Astrocyte of the spinal cord (primary cell): ENCODE measurements around the gene CDC14A.
"Not testable (repeated sequence)": the region's sequence is repeated elsewhere in the genome, so short reads cannot be mapped to it uniquely, and the experiment has no call there.

Source experiments
- DNase-seq: peaks from one replicate; pipeline ENCODE4 v3.0.0; 2011; ENCODE audit warnings: low read depth, low spot score
- H3K4me3 ChIP-seq: 2 replicates; pipeline ENCODE4 v1.5.1; 2011; ENCODE audit warnings: low read depth, mild to moderate bottlenecking, low read length, moderate library complexity
- in situ Hi-C: cut with HindIII; loops from 2 replicates; pipeline ENCODE4 v1.10.0; 2017; ENCODE audit warnings: low sequenced_read_pairs
- TF ChIP-seq, protein P1 (sequence below): IDR thresholded peaks from 2 replicates; pipeline ENCODE4 v1.5.1; 2012; ENCODE audit warnings: low read depth, mild to moderate bottlenecking, low read length, inconsistent platforms

The CDC14A gene

DNA sequence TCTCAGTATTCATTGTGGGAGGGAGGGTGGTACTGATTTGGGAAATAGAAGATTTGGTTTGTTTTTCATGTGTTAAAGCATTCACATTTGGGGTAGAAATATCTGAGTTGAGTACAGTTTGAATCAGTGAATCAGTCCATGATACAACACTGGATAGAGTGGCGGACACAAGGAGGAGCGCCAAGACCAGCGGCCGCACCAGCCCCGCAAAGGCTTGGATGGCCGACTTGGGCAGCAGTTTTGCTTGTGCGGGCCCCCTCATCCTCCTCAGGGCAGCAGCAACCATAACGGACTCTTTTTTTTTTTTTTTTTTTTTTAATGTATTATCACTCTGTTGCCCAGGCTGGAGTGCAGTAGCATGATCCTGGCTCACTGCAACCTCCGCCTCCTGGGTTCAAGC, 20.0 kb upstream of the CDC14A start:
- TF ChIP-seq, protein P1, sequence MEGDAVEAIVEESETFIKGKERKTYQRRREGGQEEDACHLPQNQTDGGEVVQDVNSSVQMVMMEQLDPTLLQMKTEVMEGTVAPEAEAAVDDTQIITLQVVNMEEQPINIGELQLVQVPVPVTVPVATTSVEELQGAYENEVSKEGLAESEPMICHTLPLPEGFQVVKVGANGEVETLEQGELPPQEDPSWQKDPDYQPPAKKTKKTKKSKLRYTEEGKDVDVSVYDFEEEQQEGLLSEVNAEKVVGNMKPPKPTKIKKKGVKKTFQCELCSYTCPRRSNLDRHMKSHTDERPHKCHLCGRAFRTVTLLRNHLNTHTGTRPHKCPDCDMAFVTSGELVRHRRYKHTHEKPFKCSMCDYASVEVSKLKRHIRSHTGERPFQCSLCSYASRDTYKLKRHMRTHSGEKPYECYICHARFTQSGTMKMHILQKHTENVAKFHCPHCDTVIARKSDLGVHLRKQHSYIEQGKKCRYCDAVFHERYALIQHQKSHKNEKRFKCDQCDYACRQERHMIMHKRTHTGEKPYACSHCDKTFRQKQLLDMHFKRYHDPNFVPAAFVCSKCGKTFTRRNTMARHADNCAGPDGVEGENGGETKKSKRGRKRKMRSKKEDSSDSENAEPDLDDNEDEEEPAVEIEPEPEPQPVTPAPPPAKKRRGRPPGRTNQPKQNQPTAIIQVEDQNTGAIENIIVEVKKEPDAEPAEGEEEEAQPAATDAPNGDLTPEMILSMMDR, result no peak
- DNase-seq, result no peak
- in situ Hi-C loops, result no loop called here
- no peak overlapping the region for H3K4me3 ChIP-seq

DNA sequence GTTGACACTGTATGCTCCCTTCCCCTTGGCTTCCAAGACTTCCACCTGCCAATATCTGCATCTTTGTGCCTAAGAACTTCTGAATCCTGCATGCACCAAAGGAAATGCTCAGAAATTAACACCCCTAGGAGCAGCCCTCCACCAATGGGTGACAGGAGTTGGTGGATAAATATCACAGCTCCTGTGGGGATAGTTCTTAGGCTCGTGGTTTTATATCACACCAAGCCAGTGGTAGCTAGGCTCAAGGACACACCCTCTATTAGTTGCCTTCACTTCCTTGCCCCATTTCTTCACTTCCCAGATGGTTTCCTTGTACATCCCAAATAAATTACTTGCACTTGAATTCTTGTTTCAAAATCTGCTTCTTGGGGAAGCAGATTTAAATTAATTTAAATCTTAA, 16.9 kb upstream of the CDC14A start:
- DNase-seq, result no peak
- TF ChIP-seq, protein P1, result no peak
- H3K4me3 ChIP-seq, result no peak overlapping the region
- in situ Hi-C loops, result no loop called here

DNA sequence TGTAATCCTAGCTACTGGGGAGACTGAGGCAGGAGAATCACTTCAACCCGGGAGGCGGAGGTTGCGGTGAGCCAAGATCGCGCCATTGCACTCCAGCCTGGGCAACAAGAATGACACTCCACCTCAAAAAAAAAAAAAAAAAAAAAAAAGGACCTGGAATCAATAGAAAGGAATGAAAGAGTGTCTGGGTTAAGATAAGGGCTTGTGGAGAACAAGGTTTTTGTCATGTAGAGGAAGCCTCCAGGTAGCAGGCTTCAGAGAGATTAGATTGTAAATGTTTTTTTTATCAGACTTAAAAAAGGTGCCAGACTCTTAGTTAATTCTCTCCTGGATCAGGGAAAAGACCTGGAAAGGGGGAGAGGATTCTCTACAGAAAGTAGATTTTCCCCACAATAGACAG, 14.4 kb upstream of the CDC14A start:
- H3K4me3 ChIP-seq, DNase-seq, in situ Hi-C loops: not testable (repeated sequence)

DNA sequence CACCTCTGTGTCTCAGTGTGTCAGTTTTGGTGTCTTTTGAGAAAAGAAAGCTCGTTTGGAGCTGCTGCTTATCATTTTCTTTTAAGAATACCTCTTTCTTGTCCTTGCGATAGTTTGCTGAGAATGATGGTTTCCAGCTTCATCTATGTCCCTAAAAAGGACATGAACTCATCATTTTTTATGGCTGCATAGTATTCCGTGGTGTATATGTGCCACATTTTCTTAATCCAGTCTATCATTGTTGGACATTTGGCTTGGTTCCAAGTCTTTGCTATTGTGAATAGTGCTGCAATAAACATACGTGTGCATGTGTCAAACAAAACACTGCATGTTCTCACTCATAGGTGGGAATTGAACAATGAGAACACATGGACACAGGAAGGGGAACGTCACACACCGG, 12.6 kb upstream of the CDC14A start:
- in situ Hi-C loops, H3K4me3 ChIP-seq, DNase-seq: not testable (repeated sequence)

DNA sequence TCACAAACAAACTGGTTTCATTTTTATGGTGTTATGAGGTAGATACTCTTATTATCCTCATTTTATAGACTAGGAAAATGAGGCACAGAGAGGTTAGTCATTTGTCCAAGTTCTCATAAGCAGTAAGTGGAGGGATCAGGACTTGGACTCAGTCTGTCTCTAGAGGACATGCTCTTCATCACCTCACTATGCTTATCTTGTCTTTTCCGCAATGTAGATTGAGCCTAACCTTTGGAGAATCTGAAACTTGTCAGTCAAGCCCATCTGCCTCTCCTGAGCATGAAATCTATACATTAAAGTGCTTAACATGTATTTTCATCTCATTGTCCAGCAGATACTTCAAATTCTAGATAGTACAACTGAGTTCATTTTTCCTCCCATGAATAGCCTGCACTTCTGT, 11.8 kb upstream of the CDC14A start:
- TF ChIP-seq, protein P1, result no peak
- DNase-seq, result no peak
- in situ Hi-C loops, result no loop called here
- no peak overlapping the region for H3K4me3 ChIP-seq

DNA sequence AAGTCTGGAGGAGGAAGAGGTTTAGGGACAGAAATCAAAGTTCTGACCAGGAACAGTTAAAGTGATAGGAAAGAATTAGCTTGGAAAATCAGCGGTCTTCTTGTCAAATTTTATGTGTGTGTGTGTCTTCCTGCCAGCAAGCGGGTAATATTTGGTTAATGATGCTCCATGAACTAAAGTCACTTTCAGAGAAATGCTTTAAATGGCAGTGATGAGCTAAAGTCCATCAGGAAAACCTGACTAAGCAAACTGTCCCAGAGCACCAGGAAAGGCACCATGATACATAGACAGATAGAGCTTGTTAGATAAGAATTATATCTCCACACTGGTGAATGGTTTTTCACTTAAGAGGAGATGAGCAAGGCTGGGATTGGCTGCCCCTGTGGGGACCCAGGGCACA, 10.0 kb upstream of the CDC14A start:
- in situ Hi-C loops, result no loop called here
- TF ChIP-seq, protein P1, result no peak
- no peak overlapping the region for H3K4me3 ChIP-seq
- no peak for DNase-seq

DNA sequence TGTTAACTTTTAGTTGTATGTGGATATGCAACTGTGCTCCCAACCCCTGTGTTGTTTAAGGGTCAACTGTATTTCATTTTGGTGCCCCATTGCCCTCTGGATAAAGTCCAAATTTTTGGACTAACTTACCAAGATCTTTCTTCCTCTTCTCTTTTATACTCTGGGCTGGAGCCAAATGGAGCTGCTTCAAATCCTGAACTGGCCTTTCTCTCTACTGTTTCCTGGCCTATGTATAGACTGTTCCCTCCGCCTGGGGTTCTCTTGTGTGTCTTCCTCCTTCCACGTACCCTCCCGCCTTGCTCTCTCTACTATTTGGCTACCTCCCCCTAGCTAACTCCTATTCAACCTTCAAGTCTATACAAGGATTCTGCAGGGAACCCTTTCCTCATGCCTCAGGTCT, 8.4 kb upstream of the CDC14A start:
- DNase-seq, result no peak
- H3K4me3 ChIP-seq, result no peak overlapping the region
- TF ChIP-seq, protein P1, result no peak
- in situ Hi-C loops, result no loop called here

DNA sequence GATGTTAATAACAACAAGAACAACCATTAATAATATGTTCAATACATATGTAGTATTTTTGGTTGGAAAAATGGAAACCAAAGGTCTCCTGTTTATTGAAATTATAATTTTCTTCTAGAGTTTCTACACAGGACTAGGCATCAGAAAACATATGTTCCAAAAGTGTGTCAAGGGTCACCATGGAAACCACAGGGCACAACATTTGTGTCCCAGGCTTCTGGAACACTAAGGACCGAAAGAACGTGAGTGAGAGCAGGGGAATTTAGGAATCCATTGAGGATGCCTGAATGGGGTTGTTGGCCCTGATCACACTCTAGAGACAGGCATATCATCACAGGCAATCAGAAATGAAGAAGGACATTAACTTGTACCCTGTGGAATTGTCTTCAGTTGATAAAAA, 7.5 kb upstream of the CDC14A start:
- no peak for DNase-seq
- no peak overlapping the region for H3K4me3 ChIP-seq
- in situ Hi-C loops, result no loop called here
- TF ChIP-seq, protein P1, result no peak
